Coronary artery (tissue), 2 donors: ENCODE data around the gene TXNDC12.

Experiments used
- DNase-seq: peaks from one replicate; pipeline ENCODE4 v3.0.0-alpha.2; 2017; ENCODE audit warnings: low spot score
- H3K27ac ChIP-seq, 2 donors: fragments of 200-600 bp; sonication (generic); one replicate each; pipeline ENCODE4 v1.5.1; 2016 to 2019
- H3K4me3 ChIP-seq: fragments of 200-600 bp; sonication (generic); 2 replicates; pipeline ENCODE4 v1.5.1; 2016; ENCODE audit warnings: mild to moderate bottlenecking, moderate library complexity
- TF ChIP-seq, protein P1 (sequence below): fragments of 200-600 bp; sonication (generic); IDR thresholded peaks from one replicate; pipeline ENCODE4 v1.5.1; 2019; ENCODE audit warnings: antibody characterized with exemption

TXNDC12 gene

DNA sequence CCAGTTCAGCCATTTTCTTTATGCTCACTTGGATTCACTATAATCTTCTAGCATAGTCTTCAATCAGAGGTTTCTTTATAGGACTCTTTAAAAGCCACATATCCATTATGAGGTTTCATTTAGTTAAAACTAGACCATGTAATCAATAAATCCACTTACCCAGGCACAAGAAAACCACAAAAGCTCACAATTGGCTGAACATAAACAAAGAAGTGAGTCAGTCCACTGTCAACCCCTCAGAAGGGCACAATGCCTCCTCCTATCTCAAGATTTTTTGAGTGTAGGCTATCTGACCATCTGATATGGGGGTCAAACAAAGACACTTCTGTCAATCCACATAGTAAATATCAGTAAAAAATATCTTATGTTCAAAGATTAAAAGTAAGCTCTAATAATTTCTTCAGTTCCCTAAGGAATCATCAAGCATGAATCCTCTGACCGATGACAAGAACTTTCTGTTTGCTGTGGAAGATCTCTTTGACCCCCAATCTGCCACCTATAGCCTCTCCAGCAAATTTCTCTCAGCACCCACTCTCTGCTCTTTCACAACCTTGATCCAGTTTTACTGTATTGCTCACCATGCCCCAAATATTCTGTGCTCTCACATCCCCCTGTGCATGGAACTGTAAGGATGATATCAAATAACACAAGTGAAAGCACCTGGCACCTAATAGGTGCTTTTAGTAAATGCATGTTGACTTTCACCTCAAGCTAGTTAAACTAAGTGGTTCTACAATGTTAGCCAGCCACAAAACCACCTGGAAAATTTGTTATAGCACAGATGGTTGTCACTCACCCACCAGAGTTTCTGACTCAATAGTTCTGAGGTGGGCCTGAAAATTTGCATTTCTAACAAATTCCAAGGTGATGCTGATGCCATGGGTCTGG, 81.2 kb downstream of the TXNDC12 start:
- Histone ChIP-seq H3K27ac (no peak overlapping the region), H3K4me3 (no peak overlapping the region)
- TF ChIP-seq, protein P1, sequence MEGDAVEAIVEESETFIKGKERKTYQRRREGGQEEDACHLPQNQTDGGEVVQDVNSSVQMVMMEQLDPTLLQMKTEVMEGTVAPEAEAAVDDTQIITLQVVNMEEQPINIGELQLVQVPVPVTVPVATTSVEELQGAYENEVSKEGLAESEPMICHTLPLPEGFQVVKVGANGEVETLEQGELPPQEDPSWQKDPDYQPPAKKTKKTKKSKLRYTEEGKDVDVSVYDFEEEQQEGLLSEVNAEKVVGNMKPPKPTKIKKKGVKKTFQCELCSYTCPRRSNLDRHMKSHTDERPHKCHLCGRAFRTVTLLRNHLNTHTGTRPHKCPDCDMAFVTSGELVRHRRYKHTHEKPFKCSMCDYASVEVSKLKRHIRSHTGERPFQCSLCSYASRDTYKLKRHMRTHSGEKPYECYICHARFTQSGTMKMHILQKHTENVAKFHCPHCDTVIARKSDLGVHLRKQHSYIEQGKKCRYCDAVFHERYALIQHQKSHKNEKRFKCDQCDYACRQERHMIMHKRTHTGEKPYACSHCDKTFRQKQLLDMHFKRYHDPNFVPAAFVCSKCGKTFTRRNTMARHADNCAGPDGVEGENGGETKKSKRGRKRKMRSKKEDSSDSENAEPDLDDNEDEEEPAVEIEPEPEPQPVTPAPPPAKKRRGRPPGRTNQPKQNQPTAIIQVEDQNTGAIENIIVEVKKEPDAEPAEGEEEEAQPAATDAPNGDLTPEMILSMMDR: no peak
- DNase-seq: no peak
